HepG2 (cell line): ENCODE measurements around the gene PITX3. TPM values are rescaled to one million over a fixed set of nuclear protein-coding genes. Genes with fewer than 3 reads are reported as not detected.

Source experiments
- ATAC-seq: fragments of 200-7000 bp; cut with Tn5 transposase; 3 replicates; pipeline ENCODE4 v1.9.1; 2020; ENCODE audit warnings: mild to moderate bottlenecking, moderate library complexity
- BruUV-seq: library from RNA; stranded (reverse); fragments of 400-500 nt; replicated peaks from 2 replicates; lab custom pipeline; 2021; lab: Mats Ljungman, UMichigan
- CTCF ChIA-PET: fragments of 300-600 bp; formaldehyde crosslinking; extraction: SDS; loops from one replicate; lab custom pipeline; 2021; ENCODE audit warnings: low total read pairs, inconsistent platforms, low intra/inter-chr PET ratio; lab: Yijun Ruan, JAX
- POLR2A ChIA-PET: fragments of 350-600 bp; sonication (Branson Sonifier 250); formaldehyde crosslinking; loops from one replicate; lab custom pipeline; 2020; ENCODE audit warnings: antibody characterized with exemption, inconsistent platforms; lab: Yijun Ruan, JAX
- DNase-seq: peaks from one replicate; pipeline ENCODE4 v3.0.0-alpha.2; 2015; ENCODE audit warnings: low spot score
- FAIRE-seq: peaks from 3 replicates; lab custom pipeline; 2011; peaks lifted over from hg19 to GRCh38; lab: Jason Lieb, UNC
- H2AFZ ChIP-seq: one replicate; pipeline ENCODE4 v1.6.1; 2011; ENCODE audit warnings: low read length, inconsistent platforms
- H3K27ac ChIP-seq: fragments of 300-600 bp; 3 replicates; pipeline ENCODE4 v1.8.0; 2011; ENCODE audit warnings: mixed run types, mild to moderate bottlenecking, mixed read lengths, low read length, inconsistent platforms; ENCODE audit not compliant: insufficient read depth; ENCODE audit errors: extremely low read length
- H3K27me3 ChIP-seq, 2 experiments: fragments of 200-600 bp in 1 of 2; 2 replicates in 1 of 2; 3 replicates in 1 of 2; pipeline versions ENCODE4 v1.6.0 to v1.8.0; 2011; ENCODE audit warnings: low read length in 2 of 2, mild to moderate bottlenecking in 2 of 2, moderate library complexity in 2 of 2, inconsistent platforms in 1 of 2; ENCODE audit not compliant: insufficient read depth in 2 of 2, control insufficient read depth in 1 of 2
- H3K36me3 ChIP-seq, 2 experiments: fragments of 200-600 bp in 1 of 2; replicated peaks in 1 of 2; 2 replicates in 1 of 2; 3 replicates in 1 of 2; pipeline versions ENCODE4 v1.5.1 to v1.8.0; 2011; ENCODE audit warnings: low read length in 2 of 2, inconsistent platforms in 1 of 2; ENCODE audit not compliant: insufficient read depth in 2 of 2, control insufficient read depth in 1 of 2
- H3K4me1 ChIP-seq: 2 replicates; pipeline ENCODE4 v1.5.1; 2012; ENCODE audit warnings: low read length, inconsistent platforms; ENCODE audit not compliant: insufficient read depth
- H3K4me2 ChIP-seq: 2 replicates; pipeline ENCODE4 v1.6.0; 2011; ENCODE audit warnings: low read depth, low read length, inconsistent platforms
- H3K4me3 ChIP-seq, 3 experiments: fragments of 200-600 bp in 1 of 3; sonication (generic), shearing (Covaris generic) in 1 of 3; replicated peaks in 1 of 3; 2 replicates each; pipeline ENCODE4 v1.5.1; 2011 to 2016; ENCODE audit warnings: low read length in 3 of 3, inconsistent platforms in 2 of 3, low read depth in 2 of 3, mild to moderate bottlenecking in 2 of 3, control low read depth in 1 of 3, mixed read lengths in 1 of 3; ENCODE audit not compliant: insufficient read depth in 1 of 3
- H3K79me2 ChIP-seq: one replicate; pipeline ENCODE4 v1.6.1; 2011; ENCODE audit warnings: low read length, inconsistent platforms; ENCODE audit not compliant: insufficient read depth
- H3K9ac ChIP-seq: 2 replicates; pipeline ENCODE4 v1.6.0; 2011; ENCODE audit warnings: mild to moderate bottlenecking, low read depth, low read length, inconsistent platforms; ENCODE audit not compliant: insufficient read depth
- H3K9me3 ChIP-seq: 2 replicates; pipeline ENCODE4 v1.5.1; 2012; ENCODE audit warnings: mild to moderate bottlenecking, low read length
- H4K20me1 ChIP-seq: 2 replicates; pipeline ENCODE4 v1.6.0; 2011; ENCODE audit warnings: inconsistent platforms, mild to moderate bottlenecking, low read length, moderate library complexity; ENCODE audit not compliant: insufficient read depth
- BCL6 ChIP-seq: IDR thresholded peaks from 2 replicates; pipeline ENCODE4 v1.6.1; 2016; ENCODE audit warnings: missing genetic modification reagents, missing compliant biosample characterization
- BCLAF1 ChIP-seq: fragments of 450-650 bp; IDR thresholded peaks from 2 replicates; pipeline ENCODE4 v1.6.1; 2017; ENCODE audit warnings: mild to moderate bottlenecking
- FOXA3 ChIP-seq: IDR thresholded peaks from 2 replicates; pipeline ENCODE4 v1.6.1; 2016; ENCODE audit warnings: missing genetic modification reagents, missing compliant biosample characterization
- HINFP ChIP-seq: sonication (generic); formaldehyde crosslinking; IDR thresholded peaks from 2 replicates; pipeline ENCODE4 v1.4.0; 2020; ENCODE audit warnings: low read depth, mild to moderate bottlenecking, missing genetic modification reagents
- NFE2 ChIP-seq: sonication (generic); formaldehyde crosslinking; IDR thresholded peaks from 2 replicates; pipeline ENCODE4 v1.4.0; 2020; ENCODE audit warnings: missing genetic modification reagents
- NFIB ChIP-seq: sonication (generic); formaldehyde crosslinking; IDR thresholded peaks from 2 replicates; pipeline ENCODE4 v1.9.0; 2021; ENCODE audit warnings: missing genetic modification reagents, mild to moderate bottlenecking, borderline replicate concordance
- POLR2A ChIP-seq, 2 experiments: IDR thresholded peaks; 2 replicates each; pipeline ENCODE4 v1.6.1; 2011; ENCODE audit warnings: low read depth in 2 of 2, low read length in 2 of 2, mild to moderate bottlenecking in 1 of 2, moderate library complexity in 1 of 2; ENCODE audit not compliant: insufficient read depth in 1 of 2
- RBAK ChIP-seq: sonication (generic); formaldehyde crosslinking; IDR thresholded peaks from 2 replicates; pipeline ENCODE4 v1.5.1; 2020; ENCODE audit warnings: mild to moderate bottlenecking, missing genetic modification reagents
- STAT5B ChIP-seq: sonication (generic); formaldehyde crosslinking; IDR thresholded peaks from 2 replicates; pipeline ENCODE4 v1.4.0; 2020; ENCODE audit warnings: missing genetic modification reagents
- TCF7L2 ChIP-seq: IDR thresholded peaks from 2 replicates; pipeline ENCODE4 v1.6.1; 2011; ENCODE audit warnings: mild to moderate bottlenecking, low read depth, low read length, moderate library complexity
- ZBTB3 ChIP-seq: sonication (generic); formaldehyde crosslinking; IDR thresholded peaks from 2 replicates; pipeline ENCODE4 v1.4.0; 2020; ENCODE audit warnings: low read depth, mild to moderate bottlenecking, moderate library complexity, missing genetic modification reagents, borderline replicate concordance
- ZBTB7A ChIP-seq: sonication (generic); formaldehyde crosslinking; IDR thresholded peaks from 2 replicates; pipeline ENCODE4 v1.8.0; 2022; ENCODE audit warnings: mild to moderate bottlenecking, missing genetic modification reagents
- ZNF326 ChIP-seq: sonication (generic); formaldehyde crosslinking; IDR thresholded peaks from 2 replicates; pipeline ENCODE4 v1.4.0; 2020; ENCODE audit warnings: missing genetic modification reagents, borderline replicate concordance
- ZNF609 ChIP-seq: sonication (generic); formaldehyde crosslinking; IDR thresholded peaks from 2 replicates; pipeline ENCODE4 v1.4.0; 2020; ENCODE audit warnings: mild to moderate bottlenecking, missing genetic modification reagents, borderline replicate concordance
- ZNF790 ChIP-seq: sonication (generic); formaldehyde crosslinking; IDR thresholded peaks from 2 replicates; pipeline ENCODE4 v1.8.0; 2022; ENCODE audit warnings: missing genetic modification reagents, mild to moderate bottlenecking, borderline replicate concordance
- ZNF792 ChIP-seq: IDR thresholded peaks from 2 replicates; pipeline ENCODE4 v1.6.1; 2016
- WGBS: methylation state at CpG from one replicate; pipeline ENCODE4 v1.1.6; 2017; ENCODE audit warnings: low lambda C conversion rate; 5-methylcytosine and 5-hydroxymethylcytosine counted together
- in situ Hi-C: cut with HindIII; loops from 2 replicates; pipeline ENCODE4 v1.10.0; 2017; ENCODE audit warnings: low pct_unique_long_range_greater_than_20kb; ENCODE audit not compliant: extremely low pct_ligation_motif_present
- intact Hi-C: fragments of 100-400 bp; cut with micrococcal nuclease; formaldehyde crosslinking; loops from one replicate; pipeline ENCODE4 v1.10.0; 2022; ENCODE audit not compliant: unreplicated experiment
- polyA plus RNA-seq, 8 experiments: library from polyadenylated mRNA; depleted of rRNA in 3 of 8; stranded (reverse) in 7 of 8; unstranded in 1 of 8; fragments of >200 nt; fragmentation: Illumina TruSeq in 4 of 8; extraction: Trizol in 4 of 8; gene quantifications; 2 replicates each; pipeline versions ENCODE4 v1.2.1 to v1.2.3, GENCODE V29; 2011 to 2016; ENCODE audit warnings: low read depth in 4 of 8, missing spikeins in 1 of 8, mixed read lengths in 1 of 8; ENCODE audit not compliant: insufficient read depth in 1 of 8
- total RNA-seq, 5 experiments: library from RNA; depleted of rRNA; stranded (reverse); fragments of >200 nt; fragmentation: Illumina TruSeq; extraction: Trizol; gene quantifications; 2 replicates each; pipeline ENCODE4 v1.2.3, GENCODE V29; 2016; ENCODE audit warnings: low read depth in 1 of 5

The PITX3 gene
- total and polyA plus RNA-seq, 2 of the 13 experiments (the other 11 are each of a cell fraction or from before 2014, with no cell fraction given): not detected

- TF ChIP-seq HINFP (no peak), BCL6 (CRISPR knock-in tag) (no peak), NFIB (CRISPR knock-in tag) (no peak), ZNF790 (CRISPR knock-in tag) (0 out of 2 replicates have a peak, but pooled peaks have one; percentile 1), FOXA3 (CRISPR knock-in tag) (peak; percentile 37; the same call in 1 of the 2 replicates), ZBTB7A (CRISPR knock-in tag) (no peak), RBAK (CRISPR knock-in tag) (no peak)
Measured at GRCh38 chr10:102246261-102246660, 4.9 kb upstream of the PITX3 start (continued).

- no peak for ATAC-seq
- POLR2A ChIA-PET: interaction anchor here (0.7 to 1.6 kb wide), 12 partner anchors 10 to 396 kb away, joined by 3 to 9 read pairs (median 4); partner anchors contain the start of genes ELOVL3, NFKB2 and NOLC1
- H3K9me3 ChIP-seq: no peaks in the 10 kb centered on the region
- intact Hi-C loops: no loop called here
- H3K36me3 ChIP-seq: peaks cover 1 to 9% of the 10 kb centered on the region in 2 experiments; a peak in 2 of 5 replicates
- peak overlapping the region; percentile 82 for H3K9ac ChIP-seq
- no peak for FAIRE-seq
- H2AFZ ChIP-seq: no peak overlapping the region
- DNase-seq: no peak
- CTCF ChIA-PET: no interaction called here
- 2% methylated on average over 4 of the region's 4 CpGs for WGBS
- H3K27ac ChIP-seq: peak overlapping the region; percentile 76
- H3K4me1 ChIP-seq: peaks cover 50% of the 10 kb centered on the region
- H3K79me2 ChIP-seq: peaks cover 50% of the 10 kb centered on the region
- BruUV-seq: no TSS peak
- H3K4me3 ChIP-seq: peak overlapping the region; percentile 88 to 97 (median 91)
- peaks cover 31% of the 10 kb centered on the region for H4K20me1 ChIP-seq
- in situ Hi-C loops: no loop called here
- peaks cover 0 to 9% of the 10 kb centered on the region in 2 experiments; a peak in 1 of 5 replicates for H3K27me3 ChIP-seq
- H3K4me2 ChIP-seq: peak overlapping the region; percentile 77
- TF ChIP-seq ZNF790 (CRISPR knock-in tag) (peak; percentile 52; the same call in 1 of the 2 replicates), TCF7L2 (no peak), ZNF326 (no peak), STAT5B (no peak), POLR2A (IDR thresholded peaks at IDR 0.05; ENCODE audit: insufficient read depth in 1 of 2, low read depth in 2 of 2, low read length in 2 of 2) (no peak), ZNF792 (no peak), NFE2 (CRISPR knock-in tag) (no peak), BCLAF1 (no peak), ZBTB3 (no peak), ZNF609 (CRISPR knock-in tag) (0 out of 2 replicates have a peak, but pooled peaks have one; percentile 18)
Measured at GRCh38 chr10:102245932-102246251, 4.6 kb upstream of the PITX3 start.
